ENCODE measurements around the gene ACSS1.

- no peak for TF ChIP-seq CTCF (conservative IDR thresholded peaks at IDR 0.05; ENCODE audit: low read depth, low read length)
- TF ChIP-seq EZH2 (IDR thresholded peaks at IDR 0.05; ENCODE audit: low read length, unreplicated experiment), result no peak
These were observed 38.4 kb downstream of the ACSS1 start for GRCh38 chr20:25019381-25020155.
